Ishikawa (cell line): ENCODE results near the gene DGLUCY.

Experiments used
- CEBPB ChIP-seq: IDR thresholded peaks from 2 replicates; pipeline ENCODE4 v1.6.1; 2012
- CREB1 ChIP-seq: IDR thresholded peaks from 2 replicates; pipeline ENCODE4 v1.6.1; 2012; ENCODE audit warnings: low read depth
- EGR1 ChIP-seq: IDR thresholded peaks from 2 replicates; pipeline ENCODE4 v1.6.1; 2012
- EP300 ChIP-seq: IDR thresholded peaks from 2 replicates; pipeline ENCODE4 v1.6.1; 2012; ENCODE audit warnings: borderline replicate concordance
- FOXM1 ChIP-seq: IDR thresholded peaks from 2 replicates; pipeline ENCODE4 v1.6.1; 2012; ENCODE audit warnings: low read depth, borderline replicate concordance
- MAX ChIP-seq: IDR thresholded peaks from 2 replicates; pipeline ENCODE4 v1.6.1; 2012
- NFIC ChIP-seq: IDR thresholded peaks from 2 replicates; pipeline ENCODE4 v1.6.1; 2012
- RAD21 ChIP-seq: IDR thresholded peaks from 2 replicates; pipeline ENCODE4 v1.6.1; 2012; ENCODE audit warnings: low read depth
- REST ChIP-seq: IDR thresholded peaks from 2 replicates; pipeline ENCODE4 v1.6.1; 2012; ENCODE audit warnings: low read depth, mild to moderate bottlenecking
- TAF1 ChIP-seq: IDR thresholded peaks from 2 replicates; pipeline ENCODE4 v1.6.1; 2012; ENCODE audit warnings: low read depth, mild to moderate bottlenecking
- TCF12 ChIP-seq: IDR thresholded peaks from 2 replicates; pipeline ENCODE4 v1.6.1; 2012; ENCODE audit warnings: low read depth
- TEAD4 ChIP-seq: IDR thresholded peaks from 2 replicates; pipeline ENCODE4 v1.6.1; 2012
- USF1 ChIP-seq: IDR thresholded peaks from 2 replicates; pipeline ENCODE4 v1.6.1; 2012
- YY1 ChIP-seq: IDR thresholded peaks from 2 replicates; pipeline ENCODE4 v1.6.1; 2012; ENCODE audit warnings: low read depth
- ZBTB7A ChIP-seq: IDR thresholded peaks from 2 replicates; pipeline ENCODE4 v1.6.1; 2012; ENCODE audit warnings: low read depth

The DGLUCY gene

GRCh38 chr14:91184559-91184958 lies 70.7 kb downstream of the DGLUCY start:
- TF ChIP-seq MAX: no peak
- TF ChIP-seq YY1: no peak
- TF ChIP-seq USF1: no peak
- no peak for TF ChIP-seq CEBPB
- no peak for TF ChIP-seq TAF1
- no peak for TF ChIP-seq FOXM1
- no peak for TF ChIP-seq EP300
- no peak for TF ChIP-seq EGR1
- no peak for TF ChIP-seq CREB1
- TF ChIP-seq REST: no peak
- no peak for TF ChIP-seq ZBTB7A
- TF ChIP-seq NFIC: no peak
- TF ChIP-seq TEAD4: no peak
- TF ChIP-seq RAD21: no peak

GRCh38 chr14:91185721-91186120 lies 71.8 kb downstream of the DGLUCY start:
- TF ChIP-seq ZBTB7A: no peak
- no peak for TF ChIP-seq TEAD4
- no peak for TF ChIP-seq RAD21
- TF ChIP-seq YY1: no peak
- TF ChIP-seq REST: no peak
- TF ChIP-seq USF1: no peak
- no peak for TF ChIP-seq FOXM1
- TF ChIP-seq EP300: no peak
- TF ChIP-seq EGR1: no peak

GRCh38 chr14:91186515-91187066 lies 72.7 kb downstream of the DGLUCY start:
- TF ChIP-seq REST (no peak), ZBTB7A (no peak), TAF1 (no peak), YY1 (no peak), TEAD4 (no peak), MAX (no peak), CREB1 (no peak), RAD21 (no peak), CEBPB (no peak), TCF12 (no peak), FOXM1 (no peak), EP300 (no peak), USF1 (no peak), NFIC (no peak), EGR1 (no peak)

GRCh38 chr14:91187271-91187670 lies 73.4 kb downstream of the DGLUCY start:
- TF ChIP-seq CEBPB (no peak), YY1 (no peak), NFIC (no peak), CREB1 (no peak), EP300 (no peak), EGR1 (no peak)
